HCT116 (cell line): ENCODE measurements around the gene TFF2. TPM values are rescaled to one million over a fixed set of nuclear protein-coding genes. Genes with fewer than 3 reads are reported as not detected.

Experiments used
- ATAC-seq: fragments of 200-7000 bp; cut with Tn5 transposase; 2 replicates; pipeline ENCODE4 v1.9.1; 2020; ENCODE audit warnings: mild to moderate bottlenecking, moderate library complexity
- BruUV-seq: library from RNA; stranded (reverse); fragments of 400-500 nt; replicated peaks from 2 replicates; lab custom pipeline; 2021; lab: Mats Ljungman, UMichigan
- CTCF ChIA-PET: fragments of 300-600 bp; sonication (Branson Sonifier 250); formaldehyde crosslinking; loops from one replicate; lab custom pipeline; 2021; ENCODE audit warnings: antibody characterized with exemption; lab: Charles Lee
- POLR2A ChIA-PET: fragments of 300-600, 350-600 bp; sonication (Branson Sonifier 250); formaldehyde crosslinking; loops from one replicate; lab custom pipeline; 2021; ENCODE audit warnings: antibody characterized with exemption; lab: Charles Lee
- RAD21 ChIA-PET, 2 experiments: fragments of 300-600 bp; sonication (Branson Sonifier 250); formaldehyde crosslinking; loops; one replicate each; lab custom pipeline; 2023; ENCODE audit warnings: low total read pairs in 2 of 2; ENCODE audit not compliant: uncharacterized antibody in 2 of 2, unreplicated experiment in 2 of 2, low non-redundant PET in 1 of 2; lab: Charles Lee
- DNase-seq: peaks from one replicate; pipeline ENCODE4 v3.0.0-alpha.2; 2010; ENCODE audit warnings: low read depth, low spot score
- H2AFZ ChIP-seq: fragments of 200-600 bp; shearing (Covaris generic), sonication (generic); 2 replicates; pipeline ENCODE4 v1.6.1; 2017; ENCODE audit warnings: low read depth, mixed run types, mixed read lengths, antibody characterized with exemption, low read length; ENCODE audit not compliant: poor library complexity, severe bottlenecking
- H3K27ac ChIP-seq: 2 replicates; pipeline ENCODE4 v1.5.1; 2012; ENCODE audit warnings: low read depth, low read length
- H3K27me3 ChIP-seq: fragments of 200-600 bp; sonication (generic); 2 replicates; pipeline ENCODE4 v1.6.1; 2016; ENCODE audit warnings: mixed run types, low read length, mixed read lengths; ENCODE audit not compliant: insufficient read depth
- H3K36me3 ChIP-seq, 2 experiments: fragments of 200-500 bp in 1 of 2; fragments of 200-600 bp in 1 of 2; sonication (Bioruptor generic) in 1 of 2; sonication (generic) in 1 of 2; 2 replicates each; pipeline versions ENCODE4 v1.5.1 to v1.6.1; 2014 to 2016; ENCODE audit warnings: low read length in 2 of 2, inconsistent platforms in 1 of 2, mixed read lengths in 1 of 2, mixed run types in 1 of 2; ENCODE audit not compliant: insufficient read depth in 2 of 2, control insufficient read depth in 1 of 2
- H3K4me1 ChIP-seq, 2 experiments: fragments of 200-600 bp in 1 of 2; sonication (generic) in 1 of 2; 2 replicates each; pipeline versions ENCODE4 v1.5.1 to v1.6.1; 2012 to 2017; ENCODE audit warnings: low read length in 2 of 2, inconsistent platforms in 1 of 2, mild to moderate bottlenecking in 1 of 2, mixed read lengths in 1 of 2, mixed run types in 1 of 2, moderate library complexity in 1 of 2; ENCODE audit not compliant: insufficient read depth in 2 of 2, control insufficient read depth in 1 of 2
- H3K4me2 ChIP-seq: fragments of 200-600 bp; sonication (generic); 2 replicates; pipeline ENCODE4 v1.6.1; 2017; ENCODE audit warnings: mixed run types, low read length, mixed read lengths
- H3K4me3 ChIP-seq, 2 experiments: fragments of 200-600 bp in 1 of 2; sonication (generic) in 1 of 2; replicated peaks in 1 of 2; 2 replicates each; pipeline ENCODE4 v1.5.1; 2011 to 2016; ENCODE audit warnings: low read length in 2 of 2, control low read depth in 1 of 2, low read depth in 1 of 2, mild to moderate bottlenecking in 1 of 2, mixed read lengths in 1 of 2, mixed run types in 1 of 2
- H3K79me2 ChIP-seq: fragments of 200-600 bp; sonication (generic); 2 replicates; pipeline ENCODE4 v1.6.1; 2017; ENCODE audit warnings: mild to moderate bottlenecking, mixed run types, low read length, moderate library complexity, mixed read lengths; ENCODE audit not compliant: insufficient read depth
- H3K9ac ChIP-seq: fragments of 200-600 bp; sonication (generic); 2 replicates; pipeline ENCODE4 v1.6.1; 2016; ENCODE audit warnings: low read length, mixed read lengths
- H3K9me2 ChIP-seq: fragments of 200-600 bp; sonication (generic), shearing (Covaris generic); 2 replicates; pipeline ENCODE4 v1.6.1; 2017; ENCODE audit warnings: mixed run types, mild to moderate bottlenecking, moderate library complexity; ENCODE audit not compliant: insufficient read depth
- H3K9me3 ChIP-seq, 2 experiments: fragments of 200-500 bp in 1 of 2; fragments of 200-600 bp in 1 of 2; sonication (Bioruptor generic) in 1 of 2; sonication (generic) in 1 of 2; 2 replicates each; pipeline ENCODE4 v1.6.1; 2014 to 2017; ENCODE audit warnings: low read length in 2 of 2, mixed read lengths in 2 of 2, inconsistent platforms in 1 of 2, low read depth in 1 of 2, mild to moderate bottlenecking in 1 of 2, mixed run types in 1 of 2, moderate library complexity in 1 of 2; ENCODE audit not compliant: control insufficient read depth in 1 of 2, insufficient read depth in 1 of 2
- H4K20me1 ChIP-seq: fragments of 200-600 bp; sonication (generic), shearing (Covaris generic); 2 replicates; pipeline ENCODE4 v1.6.1; 2017; ENCODE audit warnings: mixed run types, mild to moderate bottlenecking, moderate library complexity; ENCODE audit not compliant: insufficient read depth
- ATF3 ChIP-seq: IDR thresholded peaks from 2 replicates; pipeline ENCODE4 v1.6.1; 2012
- CEBPB ChIP-seq: IDR thresholded peaks from 2 replicates; pipeline ENCODE4 v1.6.1; 2012; ENCODE audit warnings: low read depth
- ELF1 ChIP-seq: IDR thresholded peaks from 2 replicates; pipeline ENCODE4 v1.6.1; 2012; ENCODE audit warnings: low read depth, borderline replicate concordance
- EZH2phosphoT487 ChIP-seq: fragments of 200-600 bp; IDR thresholded peaks from 2 replicates; pipeline ENCODE4 v1.6.1; 2018; ENCODE audit warnings: antibody characterized with exemption, borderline replicate concordance
- FOSL1 ChIP-seq: IDR thresholded peaks from 2 replicates; pipeline ENCODE4 v1.6.1; 2012; ENCODE audit warnings: low read depth
- POLR2A ChIP-seq: IDR thresholded peaks from 2 replicates; pipeline ENCODE4 v1.7.0; 2011; ENCODE audit warnings: borderline replicate concordance; ENCODE audit not compliant: insufficient read depth, insufficient read length; ENCODE audit errors: extremely low read depth
- RAD21 ChIP-seq: IDR thresholded peaks from 2 replicates; pipeline ENCODE4 v1.6.1; 2012; ENCODE audit warnings: low read depth, mild to moderate bottlenecking
- SP1 ChIP-seq: IDR thresholded peaks from 2 replicates; pipeline ENCODE4 v1.6.1; 2012; ENCODE audit warnings: low read depth
- SRF ChIP-seq: IDR thresholded peaks from 2 replicates; pipeline ENCODE4 v1.6.1; 2012; ENCODE audit warnings: low read depth
- TCF7L2 ChIP-seq: IDR thresholded peaks from 2 replicates; pipeline ENCODE4 v1.7.0; 2011; ENCODE audit warnings: borderline replicate concordance, inconsistent platforms; ENCODE audit not compliant: insufficient read depth, insufficient read length; ENCODE audit errors: extremely low read depth
- YY1 ChIP-seq: IDR thresholded peaks from 2 replicates; pipeline ENCODE4 v1.6.1; 2011; ENCODE audit warnings: low read length, low read depth, moderate library complexity, mild to moderate bottlenecking; ENCODE audit not compliant: insufficient replicate concordance; ENCODE audit errors: extremely low read depth
- ZFX ChIP-seq: fragments of 450-650 bp; IDR thresholded peaks from 2 replicates; pipeline ENCODE4 v1.6.1; 2017
- intact Hi-C: fragments of 100-400 bp; cut with micrococcal nuclease; formaldehyde crosslinking; loops from 2 replicates; pipeline ENCODE4 v1.10.0; 2022
- total RNA-seq: library from RNA; stranded (reverse); gene quantifications from one replicate; pipeline ENCODE4 v1.2.1, GENCODE V29; 2021; ENCODE audit not compliant: unreplicated experiment
- TF ChIP-seq, protein P1 (sequence below), 3 experiments: fragments of 200-600 bp in 1 of 3; sonication (generic) in 1 of 3; IDR thresholded peaks in 2 of 3; conservative IDR thresholded peaks in 1 of 3; 2 replicates each; pipeline ENCODE4 v1.5.1; 2012 to 2017; ENCODE audit warnings: low read depth in 2 of 3, low read length in 2 of 3, antibody characterized with exemption in 1 of 3, borderline replicate concordance in 1 of 3, control low read depth in 1 of 3, mild to moderate bottlenecking in 1 of 3, mixed read lengths in 1 of 3, mixed run types in 1 of 3, moderate library complexity in 1 of 3; ENCODE audit not compliant: insufficient read depth in 1 of 3

TFF2 gene
- total RNA-seq, 1 experiment from 2014 or later: not detected

- ChIA-PET POLR2A (no interaction called here), CTCF (no interaction called here), RAD21 (no interaction called here)
- Histone ChIP-seq H3K27me3 (peaks cover 3% of the 10 kb centered on the region; the same call in 1 of the 2 replicates), H4K20me1 (no peaks in the 10 kb centered on the region), H3K4me3 (no peak overlapping the region), H3K27ac (no peak overlapping the region), H3K4me2 (no peak overlapping the region), H3K9me3 (no peaks in the 10 kb centered on the region), H2AFZ (no peak overlapping the region), H3K9me2 (no peaks in the 10 kb centered on the region), H3K79me2 (no peaks in the 10 kb centered on the region), H3K36me3 (no peaks in the 10 kb centered on the region), H3K4me1 (peaks cover 0 to 3% of the 10 kb centered on the region in 2 experiments; a peak in 1 of 4 replicates), H3K9ac (no peak overlapping the region)
- intact Hi-C loops: loop anchor here (10.0 kb wide), 1 partner anchor 146 kb away; no protein-coding TSS in a partner anchor
- DNase-seq: no peak
- TF ChIP-seq TCF7L2 (no peak), FOSL1 (no peak), ELF1 (no peak), RAD21 (no peak), SRF (no peak), ATF3 (no peak), SP1 (no peak), YY1 (no peak), CEBPB (no peak), ZFX (no peak), EZH2phosphoT487 (no peak), POLR2A (no peak)
- TF ChIP-seq, protein P1, sequence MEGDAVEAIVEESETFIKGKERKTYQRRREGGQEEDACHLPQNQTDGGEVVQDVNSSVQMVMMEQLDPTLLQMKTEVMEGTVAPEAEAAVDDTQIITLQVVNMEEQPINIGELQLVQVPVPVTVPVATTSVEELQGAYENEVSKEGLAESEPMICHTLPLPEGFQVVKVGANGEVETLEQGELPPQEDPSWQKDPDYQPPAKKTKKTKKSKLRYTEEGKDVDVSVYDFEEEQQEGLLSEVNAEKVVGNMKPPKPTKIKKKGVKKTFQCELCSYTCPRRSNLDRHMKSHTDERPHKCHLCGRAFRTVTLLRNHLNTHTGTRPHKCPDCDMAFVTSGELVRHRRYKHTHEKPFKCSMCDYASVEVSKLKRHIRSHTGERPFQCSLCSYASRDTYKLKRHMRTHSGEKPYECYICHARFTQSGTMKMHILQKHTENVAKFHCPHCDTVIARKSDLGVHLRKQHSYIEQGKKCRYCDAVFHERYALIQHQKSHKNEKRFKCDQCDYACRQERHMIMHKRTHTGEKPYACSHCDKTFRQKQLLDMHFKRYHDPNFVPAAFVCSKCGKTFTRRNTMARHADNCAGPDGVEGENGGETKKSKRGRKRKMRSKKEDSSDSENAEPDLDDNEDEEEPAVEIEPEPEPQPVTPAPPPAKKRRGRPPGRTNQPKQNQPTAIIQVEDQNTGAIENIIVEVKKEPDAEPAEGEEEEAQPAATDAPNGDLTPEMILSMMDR (IDR thresholded peaks at IDR 0.05 in 2 of 3, conservative IDR thresholded peaks at IDR 0.05 in 1 of 3; ENCODE audit: borderline replicate concordance in 1 of 3, insufficient read depth in 1 of 3, low read depth in 2 of 3, low read length in 2 of 3): no peak
- no peak for ATAC-seq
- no TSS peak for BruUV-seq
Observed at GRCh38 chr21:42388740-42389448, 38.1 kb upstream of the TFF2 start.
